ENCODE measurements around the gene PLCB3.
"Not testable (repeated sequence)": the region's sequence is repeated elsewhere in the genome, so short reads cannot be mapped to it uniquely, and the experiment has no call there.

DNA sequence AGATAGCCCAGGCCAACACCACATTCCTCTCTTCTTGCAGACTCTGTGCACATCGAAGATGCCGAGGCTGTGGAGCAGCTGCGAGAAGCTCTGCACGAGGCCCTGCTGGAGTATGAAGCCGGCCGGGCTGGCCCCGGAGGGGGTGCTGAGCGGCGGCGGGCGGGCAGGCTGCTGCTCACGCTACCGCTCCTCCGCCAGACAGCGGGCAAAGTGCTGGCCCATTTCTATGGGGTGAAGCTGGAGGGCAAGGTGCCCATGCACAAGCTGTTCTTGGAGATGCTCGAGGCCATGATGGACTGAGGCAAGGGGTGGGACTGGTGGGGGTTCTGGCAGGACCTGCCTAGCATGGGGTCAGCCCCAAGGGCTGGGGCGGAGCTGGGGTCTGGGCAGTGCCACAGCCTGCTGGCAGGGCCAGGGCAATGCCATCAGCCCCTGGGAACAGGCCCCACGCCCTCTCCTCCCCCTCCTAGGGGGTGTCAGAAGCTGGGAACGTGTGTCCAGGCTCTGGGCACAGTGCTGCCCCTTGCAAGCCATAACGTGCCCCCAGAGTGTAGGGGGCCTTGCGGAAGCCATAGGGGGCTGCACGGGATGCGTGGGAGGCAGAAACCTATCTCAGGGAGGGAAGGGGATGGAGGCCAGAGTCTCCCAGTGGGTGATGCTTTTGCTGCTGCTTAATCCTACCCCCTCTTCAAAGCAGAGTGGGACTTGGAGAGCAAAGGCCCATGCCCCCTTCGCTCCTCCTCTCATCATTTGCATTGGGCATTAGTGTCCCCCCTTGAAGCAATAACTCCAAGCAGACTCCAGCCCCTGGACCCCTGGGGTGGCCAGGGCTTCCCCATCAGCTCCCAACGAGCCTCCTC, 64.6 kb downstream of the PLCB3 start:
- not testable (repeated sequence) for TF ChIP-seq CTCF (conservative IDR thresholded peaks at IDR 0.05 in 1 of 2, IDR thresholded peaks at IDR 0.05 in 1 of 2; ENCODE audit: extremely low read depth in 1 of 2, insufficient read depth in 1 of 2, low read depth in 1 of 2, low read length in 2 of 2); EZH2 (IDR thresholded peaks at IDR 0.05; ENCODE audit: borderline replicate concordance, low read length)

Data from mammary epithelial cell (primary cell).